GM18951 (cell line): ENCODE data around the gene AAMP.
"Not testable (repeated sequence)": the region's sequence is repeated elsewhere in the genome, so short reads cannot be mapped to it uniquely, and the experiment has no call there.

Source experiments
- POLR2A ChIP-seq: IDR thresholded peaks from 4 replicates; pipeline ENCODE4 v1.6.1; 2011; ENCODE audit warnings: mild to moderate bottlenecking; ENCODE audit not compliant: insufficient read length, insufficient read depth; ENCODE audit errors: extremely low read depth
- in situ Hi-C: fragments of 300-500 bp; cut with MboI; formaldehyde crosslinking; loops from one replicate; pipeline ENCODE4 v1.12.0; 2022; ENCODE audit warnings: low sequenced_read_pairs, mixed read lengths, inconsistent platforms; ENCODE audit not compliant: unreplicated experiment

The AAMP gene

GRCh38 chr2:218277921-218278320, 8.0 kb upstream of the AAMP start:
- no peak for TF ChIP-seq POLR2A
- in situ Hi-C loops = no loop called here

DNA sequence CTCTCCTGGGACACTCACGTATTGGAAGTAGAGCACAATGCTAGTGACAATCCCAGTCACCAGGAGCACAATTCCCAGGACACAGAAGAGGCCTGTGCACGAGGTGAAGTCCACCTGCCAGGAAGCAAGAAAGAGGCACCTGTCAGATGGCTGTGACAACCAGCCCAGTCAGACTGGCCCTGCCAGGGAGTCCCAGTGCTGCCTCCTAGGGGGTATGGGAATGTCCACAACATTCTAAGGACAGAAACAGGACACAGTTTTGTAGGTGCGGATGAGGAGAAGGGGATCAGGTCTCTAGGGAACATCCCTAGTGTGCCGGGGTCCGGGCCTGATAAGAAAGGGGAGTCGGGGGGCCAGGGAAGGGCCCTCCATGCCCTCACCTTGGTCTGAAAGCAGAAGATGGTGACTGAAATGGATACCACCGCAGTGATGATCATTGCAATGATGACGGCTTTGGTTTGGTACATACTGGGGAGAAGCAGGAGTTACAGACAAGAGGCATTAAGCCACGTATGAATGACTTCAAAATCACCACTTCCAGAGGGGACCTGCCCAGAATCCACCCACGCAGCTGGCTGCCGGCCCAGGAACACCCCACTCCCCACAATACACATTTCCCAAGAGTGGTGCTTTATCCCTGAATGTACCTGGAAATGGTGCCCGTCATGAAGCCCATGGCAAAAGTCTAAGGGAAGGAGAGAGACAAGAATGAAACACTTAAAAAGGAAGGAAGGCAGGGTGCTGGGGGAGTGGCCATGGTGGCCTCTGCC, 7.2 kb upstream of the AAMP start:
- no peak for TF ChIP-seq POLR2A
- in situ Hi-C loops = no loop called here

GRCh38 chr2:218275371-218276072, 5.6 kb upstream of the AAMP start:
- in situ Hi-C loops = no loop called here
- TF ChIP-seq POLR2A = no peak

GRCh38 chr2:218274586-218274985, 4.6 kb upstream of the AAMP start:
- in situ Hi-C loops = no loop called here
- TF ChIP-seq POLR2A = no peak

- in situ Hi-C loops = no loop called here
- TF ChIP-seq POLR2A = no peak
Measured at GRCh38 chr2:218273908-218274249, 3.9 kb upstream of the AAMP start.

DNA sequence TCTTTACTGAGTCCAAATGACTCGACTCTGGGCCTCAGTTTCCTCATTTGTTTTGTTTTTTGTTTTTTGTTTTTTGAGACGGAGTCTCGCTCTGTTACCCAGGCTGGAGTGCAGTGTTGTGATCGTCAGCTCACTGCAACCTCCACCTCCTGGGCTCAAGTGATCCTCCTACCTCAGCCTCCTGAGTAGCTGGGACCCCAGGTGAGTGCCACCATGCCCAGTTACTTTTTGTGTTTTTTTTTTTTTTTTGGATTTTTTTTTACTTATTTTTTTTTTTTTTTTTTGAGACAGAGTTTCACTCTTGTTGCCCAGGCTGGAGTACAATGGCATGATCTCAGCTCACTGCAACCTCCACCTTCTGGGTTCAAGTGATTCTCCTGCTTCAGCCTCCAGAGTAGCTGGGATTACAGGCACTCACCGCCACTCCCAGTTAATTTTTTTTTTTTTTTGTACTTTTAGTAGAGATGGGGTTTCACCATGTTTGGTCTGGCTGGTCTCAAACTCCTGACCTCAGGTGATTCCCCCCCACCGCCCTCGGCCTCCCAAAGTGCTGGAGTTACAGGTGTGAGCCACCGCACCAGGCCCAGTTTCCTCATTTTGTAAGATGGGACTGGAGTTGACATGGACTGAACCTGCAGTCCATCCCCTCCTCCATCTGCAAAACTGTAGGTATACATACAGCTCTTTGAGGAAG, 3.4 kb upstream of the AAMP start:
- in situ Hi-C loops = not testable (repeated sequence)

GRCh38 chr2:218272531-218273212, 2.7 kb upstream of the AAMP start:
- in situ Hi-C loops = no loop called here
- no peak for TF ChIP-seq POLR2A

DNA sequence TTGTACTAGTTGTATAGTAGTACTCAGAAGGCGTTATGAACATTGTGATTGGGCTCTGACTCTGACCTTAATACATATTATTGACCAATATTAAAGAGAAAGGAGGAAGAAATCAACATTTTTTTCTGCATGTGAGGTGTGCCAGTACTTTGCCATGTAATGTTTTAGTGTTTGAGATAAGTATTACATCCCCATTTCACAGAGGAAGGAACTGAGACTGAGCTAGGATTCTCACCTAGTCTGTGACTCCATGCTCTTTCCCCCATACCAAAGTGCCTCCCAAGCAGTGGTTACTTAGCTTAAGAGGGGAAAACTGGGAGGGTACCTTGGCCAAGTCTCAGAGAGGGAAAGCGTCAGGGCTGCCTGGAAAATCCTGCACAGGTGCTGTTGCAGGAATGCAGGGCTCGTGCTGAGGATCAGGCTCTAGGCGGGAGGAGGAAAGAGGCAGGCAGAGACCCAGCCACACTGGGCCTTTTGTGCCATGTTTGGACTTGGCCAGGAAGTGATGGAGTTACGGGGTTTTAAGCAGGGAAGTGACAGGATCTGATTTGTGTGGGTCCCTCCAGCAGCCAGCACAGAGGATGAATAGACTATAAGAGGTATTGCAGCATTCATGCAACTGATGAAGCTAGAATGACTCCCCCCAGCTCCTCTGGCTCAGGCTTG, 2.1 kb upstream of the AAMP start:
- in situ Hi-C loops = no loop called here
- no peak for TF ChIP-seq POLR2A

DNA sequence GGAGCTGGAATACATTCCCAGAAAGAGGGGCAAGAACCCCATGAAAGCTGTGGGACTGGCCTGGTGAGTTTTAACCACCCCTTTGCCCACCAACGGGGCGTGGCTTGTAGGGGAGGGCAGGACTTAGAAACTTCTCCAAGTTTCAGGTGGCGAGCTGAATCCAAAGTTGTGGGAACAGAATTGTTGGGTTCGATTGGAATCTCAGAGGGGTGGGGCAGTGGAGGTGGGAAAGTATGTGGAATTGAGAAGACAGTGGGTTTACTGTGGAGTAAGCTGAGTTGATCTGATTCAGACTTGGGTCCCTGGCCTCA, 1.5 kb upstream of the AAMP start:
- in situ Hi-C loops = no loop called here
- no peak for TF ChIP-seq POLR2A

- in situ Hi-C loops = no loop called here
- TF ChIP-seq POLR2A = no peak
Measured at GRCh38 chr2:218270721-218271486, 967 bp upstream of the AAMP start.

DNA sequence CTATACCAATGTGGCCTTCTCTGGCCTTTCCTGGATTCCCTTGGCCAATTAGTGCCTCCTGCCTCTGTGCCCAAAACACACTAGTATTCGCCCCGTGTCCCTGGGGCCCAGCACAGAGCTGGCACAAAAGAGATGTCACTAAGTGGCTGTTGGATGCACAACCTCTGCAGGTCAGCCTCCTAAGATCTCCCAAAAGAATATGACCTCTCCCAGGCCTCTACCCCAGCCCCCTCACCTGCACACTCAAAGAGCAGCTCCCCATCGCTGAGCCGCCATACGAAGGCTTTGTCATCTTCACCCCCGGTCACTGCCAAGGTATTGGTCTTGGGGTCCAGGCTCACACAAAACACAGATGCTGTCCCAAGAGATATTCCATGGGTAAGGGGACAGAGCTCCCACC, 2.7 kb downstream of the AAMP start:
- TF ChIP-seq POLR2A = no peak
- in situ Hi-C loops = no loop called here

GRCh38 chr2:218266316-218266979, 3.5 kb downstream of the AAMP start:
- no peak for TF ChIP-seq POLR2A
- in situ Hi-C loops = no loop called here
